ENCODE results near the gene LRP1B. TPM values are rescaled to one million over a fixed set of nuclear protein-coding genes. Genes with fewer than 3 reads are reported as not detected.

Gene LRP1B
- total RNA-seq, 1 experiment from 2014 or later = 0.52 TPM

DNA sequence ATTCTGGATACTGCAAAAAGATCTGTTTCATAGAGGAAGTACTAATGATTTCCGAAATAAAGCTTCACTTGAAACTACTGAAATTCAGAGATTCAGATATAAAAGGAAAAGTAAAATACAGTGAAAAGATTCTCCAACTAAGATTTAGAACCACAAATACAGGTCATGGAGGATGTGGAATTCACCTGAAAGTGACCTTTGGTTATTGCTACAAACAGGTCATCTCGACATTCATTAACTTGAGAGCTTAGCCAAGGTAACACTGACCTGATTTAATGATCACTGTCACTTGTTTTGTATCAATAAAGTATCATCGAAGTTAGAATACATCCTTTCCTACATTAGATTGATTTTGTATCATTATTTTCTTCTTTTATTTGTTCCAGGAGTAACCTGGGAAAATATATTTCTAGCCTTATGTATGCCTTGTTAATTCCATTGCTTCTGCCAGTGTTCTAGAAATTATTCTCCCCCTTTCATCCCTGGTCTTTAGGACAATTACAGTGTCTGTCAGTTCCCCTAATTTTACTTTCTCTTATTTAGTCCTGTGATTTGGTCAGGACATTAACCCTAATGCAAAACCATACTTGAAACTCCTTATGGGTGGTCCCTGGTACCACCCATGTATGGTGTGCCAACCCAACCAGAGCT, 420.1 kb downstream of the LRP1B start (continued):
- TF ChIP-seq ARID4B (CRISPR knock-in tag; IDR thresholded peaks at IDR 0.05; ENCODE audit: borderline replicate concordance) (no peak), ATF3 (CRISPR knock-in tag; conservative IDR thresholded peaks at IDR 0.05) (no peak), GTF2I (CRISPR knock-in tag; conservative IDR thresholded peaks at IDR 0.05) (no peak), PRRX2 (CRISPR knock-in tag; IDR thresholded peaks at IDR 0.05) (no peak), FOXJ3 (CRISPR knock-in tag; IDR thresholded peaks at IDR 0.05; ENCODE audit: borderline replicate concordance) (no peak), TEAD4 (CRISPR knock-in tag; IDR thresholded peaks at IDR 0.05) (no peak), NR2C2 (CRISPR knock-in tag; IDR thresholded peaks at IDR 0.05) (no peak), NR1H2 (CRISPR knock-in tag; IDR thresholded peaks at IDR 0.05) (no peak)

DNA sequence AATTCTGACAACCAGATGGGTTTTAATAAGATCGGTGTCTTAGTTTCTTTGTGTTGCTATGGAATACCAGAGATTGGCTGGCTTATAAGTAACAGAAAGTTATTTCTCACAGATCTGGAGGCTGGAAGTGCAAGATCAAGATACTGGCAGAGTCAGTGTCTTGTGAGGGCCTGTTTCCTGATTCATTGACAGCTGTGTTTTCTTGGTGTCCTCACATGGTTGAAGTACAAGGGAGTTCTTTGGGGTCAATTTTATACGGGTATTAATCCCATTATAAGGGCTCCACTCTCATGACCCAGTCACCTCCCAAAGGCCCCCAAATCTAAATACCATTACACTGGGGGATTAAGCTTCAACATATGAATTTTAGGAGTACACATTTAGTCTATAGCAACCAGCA, 421.1 kb downstream of the LRP1B start:
- Mint-ChIP-seq H3K36me3 (no peaks in the 10 kb centered on the region), H3K27ac (no peak overlapping the region), H3K9me3 (no peaks in the 10 kb centered on the region), H3K4me1 (peaks cover 7% of the 10 kb centered on the region), H3K27me3 (ENCODE audit: low read depth) (no peaks in the 10 kb centered on the region), H3K4me3 (no peak overlapping the region)
- ChIA-PET POLR2A (no interaction called here), CTCF (no interaction called here)
- no peak for DNase-seq (ENCODE audit: low spot score)
- no peak for ATAC-seq
- TF ChIP-seq, protein P1, sequence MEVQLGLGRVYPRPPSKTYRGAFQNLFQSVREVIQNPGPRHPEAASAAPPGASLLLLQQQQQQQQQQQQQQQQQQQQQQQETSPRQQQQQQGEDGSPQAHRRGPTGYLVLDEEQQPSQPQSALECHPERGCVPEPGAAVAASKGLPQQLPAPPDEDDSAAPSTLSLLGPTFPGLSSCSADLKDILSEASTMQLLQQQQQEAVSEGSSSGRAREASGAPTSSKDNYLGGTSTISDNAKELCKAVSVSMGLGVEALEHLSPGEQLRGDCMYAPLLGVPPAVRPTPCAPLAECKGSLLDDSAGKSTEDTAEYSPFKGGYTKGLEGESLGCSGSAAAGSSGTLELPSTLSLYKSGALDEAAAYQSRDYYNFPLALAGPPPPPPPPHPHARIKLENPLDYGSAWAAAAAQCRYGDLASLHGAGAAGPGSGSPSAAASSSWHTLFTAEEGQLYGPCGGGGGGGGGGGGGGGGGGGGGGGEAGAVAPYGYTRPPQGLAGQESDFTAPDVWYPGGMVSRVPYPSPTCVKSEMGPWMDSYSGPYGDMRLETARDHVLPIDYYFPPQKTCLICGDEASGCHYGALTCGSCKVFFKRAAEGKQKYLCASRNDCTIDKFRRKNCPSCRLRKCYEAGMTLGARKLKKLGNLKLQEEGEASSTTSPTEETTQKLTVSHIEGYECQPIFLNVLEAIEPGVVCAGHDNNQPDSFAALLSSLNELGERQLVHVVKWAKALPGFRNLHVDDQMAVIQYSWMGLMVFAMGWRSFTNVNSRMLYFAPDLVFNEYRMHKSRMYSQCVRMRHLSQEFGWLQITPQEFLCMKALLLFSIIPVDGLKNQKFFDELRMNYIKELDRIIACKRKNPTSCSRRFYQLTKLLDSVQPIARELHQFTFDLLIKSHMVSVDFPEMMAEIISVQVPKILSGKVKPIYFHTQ (CRISPR knock-in tag; IDR thresholded peaks at IDR 0.05) = no peak
- TF ChIP-seq ZSCAN18 (CRISPR knock-in tag; IDR thresholded peaks at IDR 0.05) (no peak), ZNF121 (CRISPR knock-in tag; IDR thresholded peaks at IDR 0.05) (no peak), ESRRA (CRISPR knock-in tag; IDR thresholded peaks at IDR 0.05; ENCODE audit: borderline replicate concordance) (no peak), CDX4 (CRISPR knock-in tag; IDR thresholded peaks at IDR 0.05; ENCODE audit: borderline replicate concordance) (no peak), ELF4 (CRISPR knock-in tag; IDR thresholded peaks at IDR 0.05; ENCODE audit: low read depth) (no peak), ZNF317 (CRISPR knock-in tag; IDR thresholded peaks at IDR 0.05; ENCODE audit: borderline replicate concordance, low read depth) (no peak), ZNF232 (CRISPR knock-in tag; IDR thresholded peaks at IDR 0.05) (no peak), ZNF416 (CRISPR knock-in tag; IDR thresholded peaks at IDR 0.05) (no peak), GABPB1 (CRISPR knock-in tag; IDR thresholded peaks at IDR 0.05) (no peak), EMX1 (CRISPR knock-in tag; IDR thresholded peaks at IDR 0.05) (no peak), JAZF1 (CRISPR knock-in tag; IDR thresholded peaks at IDR 0.05) (no peak)
- TF ChIP-seq, protein P2, sequence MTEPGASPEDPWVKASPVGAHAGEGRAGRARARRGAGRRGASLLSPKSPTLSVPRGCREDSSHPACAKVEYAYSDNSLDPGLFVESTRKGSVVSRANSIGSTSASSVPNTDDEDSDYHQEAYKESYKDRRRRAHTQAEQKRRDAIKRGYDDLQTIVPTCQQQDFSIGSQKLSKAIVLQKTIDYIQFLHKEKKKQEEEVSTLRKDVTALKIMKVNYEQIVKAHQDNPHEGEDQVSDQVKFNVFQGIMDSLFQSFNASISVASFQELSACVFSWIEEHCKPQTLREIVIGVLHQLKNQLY (CRISPR knock-in tag; IDR thresholded peaks at IDR 0.05) = no peak
- TF ChIP-seq, protein P3, sequence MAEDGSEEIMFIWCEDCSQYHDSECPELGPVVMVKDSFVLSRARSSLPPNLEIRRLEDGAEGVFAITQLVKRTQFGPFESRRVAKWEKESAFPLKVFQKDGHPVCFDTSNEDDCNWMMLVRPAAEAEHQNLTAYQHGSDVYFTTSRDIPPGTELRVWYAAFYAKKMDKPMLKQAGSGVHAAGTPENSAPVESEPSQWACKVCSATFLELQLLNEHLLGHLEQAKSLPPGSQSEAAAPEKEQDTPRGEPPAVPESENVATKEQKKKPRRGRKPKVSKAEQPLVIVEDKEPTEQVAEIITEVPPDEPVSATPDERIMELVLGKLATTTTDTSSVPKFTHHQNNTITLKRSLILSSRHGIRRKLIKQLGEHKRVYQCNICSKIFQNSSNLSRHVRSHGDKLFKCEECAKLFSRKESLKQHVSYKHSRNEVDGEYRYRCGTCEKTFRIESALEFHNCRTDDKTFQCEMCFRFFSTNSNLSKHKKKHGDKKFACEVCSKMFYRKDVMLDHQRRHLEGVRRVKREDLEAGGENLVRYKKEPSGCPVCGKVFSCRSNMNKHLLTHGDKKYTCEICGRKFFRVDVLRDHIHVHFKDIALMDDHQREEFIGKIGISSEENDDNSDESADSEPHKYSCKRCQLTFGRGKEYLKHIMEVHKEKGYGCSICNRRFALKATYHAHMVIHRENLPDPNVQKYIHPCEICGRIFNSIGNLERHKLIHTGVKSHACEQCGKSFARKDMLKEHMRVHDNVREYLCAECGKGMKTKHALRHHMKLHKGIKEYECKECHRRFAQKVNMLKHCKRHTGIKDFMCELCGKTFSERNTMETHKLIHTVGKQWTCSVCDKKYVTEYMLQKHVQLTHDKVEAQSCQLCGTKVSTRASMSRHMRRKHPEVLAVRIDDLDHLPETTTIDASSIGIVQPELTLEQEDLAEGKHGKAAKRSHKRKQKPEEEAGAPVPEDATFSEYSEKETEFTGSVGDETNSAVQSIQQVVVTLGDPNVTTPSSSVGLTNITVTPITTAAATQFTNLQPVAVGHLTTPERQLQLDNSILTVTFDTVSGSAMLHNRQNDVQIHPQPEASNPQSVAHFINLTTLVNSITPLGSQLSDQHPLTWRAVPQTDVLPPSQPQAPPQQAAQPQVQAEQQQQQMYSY (CRISPR knock-in tag; IDR thresholded peaks at IDR 0.05) = no peak

All from WTC11 (cell line).